Ascending aorta (tissue), 2 donors: Measurements from ENCODE around the gene AGK. TPM values are rescaled to one million over a fixed set of nuclear protein-coding genes. Genes with fewer than 3 reads are reported as not detected.
A peak's percentile ranks its signal among the peaks of the same experiment; 100 is the strongest.

Experiments used
- DNase-seq, 2 donors: peaks; one replicate each; pipeline ENCODE4 v3.0.0-alpha.2; 2019; ENCODE audit warnings: low spot score in 2 of 2
- H3K27ac ChIP-seq, 2 donors: fragments of 200-600 bp; sonication (generic); one replicate each; pipeline ENCODE4 v1.5.1; 2016 to 2017; ENCODE audit warnings: mild to moderate bottlenecking in 1 of 2
- H3K27me3 ChIP-seq: fragments of 200-600 bp; sonication (generic); one replicate; pipeline ENCODE4 v1.5.1; 2017
- H3K36me3 ChIP-seq, 2 donors: fragments of 200-600 bp; sonication (generic); one replicate each; pipeline ENCODE4 v1.5.1; 2016
- H3K4me1 ChIP-seq, 2 donors: fragments of 200-600 bp; sonication (generic); one replicate each; pipeline ENCODE4 v1.5.1; 2016 to 2017; ENCODE audit warnings: mild to moderate bottlenecking in 1 of 2
- H3K4me3 ChIP-seq, 2 donors: fragments of 200-600 bp; sonication (generic); one replicate each; pipeline ENCODE4 v1.5.1; 2016 to 2017; ENCODE audit warnings: mild to moderate bottlenecking in 1 of 2
- H3K9me3 ChIP-seq, 2 donors: fragments of 200-600 bp; sonication (generic); one replicate each; pipeline ENCODE4 v1.5.1; 2016
- CTCF ChIP-seq, 3 experiments: fragments of 200-600 bp in 2 of 3; fragments of 450-650 bp in 1 of 3; sonication (generic) in 2 of 3; IDR thresholded peaks; one replicate each; pipeline ENCODE4 v1.5.1; 2016 to 2019; ENCODE audit warnings: antibody characterized with exemption in 3 of 3, mild to moderate bottlenecking in 1 of 3, moderate library complexity in 1 of 3
- intact Hi-C: fragments of 100-400 bp; cut with DNase I; formaldehyde crosslinking; loops from one replicate; pipeline ENCODE4 v1.15.1; 2023
- total RNA-seq: library from RNA; depleted of rRNA; stranded (reverse); fragments of >200 nt; gene quantifications from one replicate; pipeline ENCODE4 v1.1.0, GENCODE V29; 2016

Gene AGK
- total RNA-seq, 1 donor from 2014 or later, result 16.1 TPM

- no peak overlapping the region for H3K27ac ChIP-seq
- intact Hi-C loops, result no loop called here
- H3K27me3 ChIP-seq, result no peaks in the 10 kb centered on the region
- no peak for TF ChIP-seq CTCF (IDR thresholded peaks at IDR 0.05)
- H3K9me3 ChIP-seq, result no peaks in the 10 kb centered on the region
- no peaks in the 10 kb centered on the region for H3K4me1 ChIP-seq
- H3K4me3 ChIP-seq, result no peak overlapping the region
- DNase-seq, result no peak
- H3K36me3 ChIP-seq, result peaks cover 23 to 35% of the 10 kb centered on the region in 2 donors
Measured at GRCh38 chr7:141659501-141659900, 108.3 kb downstream of the AGK start.

GRCh38 chr7:141660259-141660658 lies 109.0 kb downstream of the AGK start:
- H3K27me3 ChIP-seq, result no peaks in the 10 kb centered on the region
- H3K9me3 ChIP-seq, result no peaks in the 10 kb centered on the region
- H3K36me3 ChIP-seq, result peaks cover 29 to 43% of the 10 kb centered on the region in 2 donors
- H3K27ac ChIP-seq, result no peak overlapping the region
- no peaks in the 10 kb centered on the region for H3K4me1 ChIP-seq
- DNase-seq, result peak in 1 of 2 donors; percentile 18
- TF ChIP-seq CTCF (IDR thresholded peaks at IDR 0.05), result no peak
- no peak overlapping the region for H3K4me3 ChIP-seq
- intact Hi-C loops, result no loop called here

- H3K4me3 ChIP-seq, result no peak overlapping the region
- intact Hi-C loops, result no loop called here
- H3K36me3 ChIP-seq, result peaks cover 43 to 58% of the 10 kb centered on the region in 2 donors
- H3K27ac ChIP-seq, result no peak overlapping the region
- no peaks in the 10 kb centered on the region for H3K9me3 ChIP-seq
- H3K4me1 ChIP-seq, result no peaks in the 10 kb centered on the region
- no peak for DNase-seq
- no peak for TF ChIP-seq CTCF (IDR thresholded peaks at IDR 0.05)
- H3K27me3 ChIP-seq, result no peaks in the 10 kb centered on the region
Measured at GRCh38 chr7:141663081-141663849, 112.1 kb downstream of the AGK start.

GRCh38 chr7:141664450-141664849 lies 113.2 kb downstream of the AGK start:
- no peaks in the 10 kb centered on the region for H3K9me3 ChIP-seq

GRCh38 chr7:141665208-141666035 lies 114.2 kb downstream of the AGK start:
- intact Hi-C loops, result no loop called here
- no peaks in the 10 kb centered on the region for H3K27me3 ChIP-seq
- H3K27ac ChIP-seq, result no peak overlapping the region
- no peak for DNase-seq
- no peak overlapping the region for H3K4me3 ChIP-seq
- H3K9me3 ChIP-seq, result no peaks in the 10 kb centered on the region
- peaks cover 36 to 57% of the 10 kb centered on the region in 2 donors for H3K36me3 ChIP-seq
- H3K4me1 ChIP-seq, result no peaks in the 10 kb centered on the region
- no peak for TF ChIP-seq CTCF (IDR thresholded peaks at IDR 0.05)

More at GRCh38 chr7:141664450-141664849, 113.2 kb downstream of the AGK start:
- Histone ChIP-seq H3K4me1 (no peaks in the 10 kb centered on the region), H3K27me3 (no peaks in the 10 kb centered on the region), H3K4me3 (no peak overlapping the region), H3K36me3 (peaks cover 43 to 58% of the 10 kb centered on the region in 2 donors), H3K27ac (no peak overlapping the region)
- intact Hi-C loops, result no loop called here
- TF ChIP-seq CTCF (IDR thresholded peaks at IDR 0.05), result no peak
- DNase-seq, result no peak
